Hepatocyte (in vitro differentiated cells): Measurements from ENCODE around the gene C3orf22. TPM values are rescaled to one million over a fixed set of nuclear protein-coding genes. Genes with fewer than 3 reads are reported as not detected.

Source experiments
- DNase-seq: peaks from one replicate; pipeline ENCODE4 v3.0.0-alpha.2; 2016; ENCODE audit warnings: low spot score
- H2AFZ ChIP-seq: fragments of 200-600 bp; sonication (generic); 2 replicates; pipeline ENCODE4 v1.6.0; 2016; ENCODE audit warnings: antibody characterized with exemption, mild to moderate bottlenecking
- H3K27ac ChIP-seq: fragments of 200-600 bp; sonication (generic); 2 replicates; pipeline ENCODE4 v1.5.1; 2016; ENCODE audit warnings: mild to moderate bottlenecking
- H3K27me3 ChIP-seq: fragments of 200-600 bp; sonication (generic); 2 replicates; pipeline ENCODE4 v1.6.1; 2016
- H3K36me3 ChIP-seq: fragments of 200-600 bp; sonication (generic); replicated peaks from 2 replicates; pipeline ENCODE4 v1.5.1; 2016; ENCODE audit warnings: low read depth; ENCODE audit not compliant: insufficient read depth
- H3K4me1 ChIP-seq: fragments of 200-600 bp; sonication (generic); 2 replicates; pipeline ENCODE4 v1.5.1; 2016; ENCODE audit warnings: mild to moderate bottlenecking, moderate library complexity; ENCODE audit not compliant: insufficient read depth
- H3K4me2 ChIP-seq: fragments of 200-600 bp; sonication (generic); 2 replicates; pipeline ENCODE4 v1.6.0; 2016
- H3K4me3 ChIP-seq: fragments of 200-600 bp; sonication (generic); 2 replicates; pipeline ENCODE4 v1.5.1; 2016; ENCODE audit warnings: mild to moderate bottlenecking
- H3K79me2 ChIP-seq: fragments of 200-600 bp; sonication (generic); 2 replicates; pipeline ENCODE4 v1.6.0; 2017; ENCODE audit warnings: mild to moderate bottlenecking
- H3K9me2 ChIP-seq: fragments of 200-600 bp; sonication (generic); replicated peaks from 2 replicates; pipeline ENCODE4 v1.6.0; 2017; ENCODE audit warnings: mild to moderate bottlenecking; ENCODE audit not compliant: insufficient read depth
- H3K9me3 ChIP-seq: fragments of 200-600 bp; sonication (generic); 2 replicates; pipeline ENCODE4 v1.5.1; 2016; ENCODE audit warnings: low read depth, mild to moderate bottlenecking
- H4K20me1 ChIP-seq: fragments of 200-600 bp; sonication (generic); 2 replicates; pipeline ENCODE4 v1.6.0; 2016; ENCODE audit warnings: mild to moderate bottlenecking; ENCODE audit not compliant: insufficient read depth, poor library complexity, severe bottlenecking
- EZH2 ChIP-seq: fragments of 200-600 bp; sonication (generic); IDR thresholded peaks from 2 replicates; pipeline ENCODE4 v1.6.1; 2016; ENCODE audit warnings: antibody characterized with exemption, mild to moderate bottlenecking, borderline replicate concordance
- EZH2phosphoT487 ChIP-seq: fragments of 200-600 bp; sonication (generic); IDR thresholded peaks from one replicate; pipeline ENCODE4 v1.6.1; 2018; ENCODE audit warnings: antibody characterized with exemption, mild to moderate bottlenecking, low read depth, moderate library complexity; ENCODE audit not compliant: unreplicated experiment, severe bottlenecking
- WGBS: methylation state at CpG from one replicate; pipeline ENCODE4 v1.1.6; 2016; ENCODE audit warnings: low lambda C conversion rate; ENCODE audit errors: missing lambda C conversion rate; 5-methylcytosine and 5-hydroxymethylcytosine counted together
- polyA plus RNA-seq: library from polyadenylated mRNA; unstranded; fragments of >200 nt; fragmentation: Nextera tagmentation; extraction: Ambion mirVana; gene quantifications from 2 replicates; pipeline ENCODE4 v1.2.1, GENCODE V29; 2016
- total RNA-seq: library from RNA; depleted of rRNA; stranded (reverse); fragments of >200 nt; gene quantifications from 2 replicates; pipeline ENCODE4 v1.2.3, GENCODE V29; 2014
- TF ChIP-seq, protein P1 (sequence below): fragments of 200-600 bp; sonication (generic); IDR thresholded peaks from 2 replicates; pipeline ENCODE4 v1.5.1; 2016; ENCODE audit warnings: antibody characterized with exemption, mild to moderate bottlenecking; ENCODE audit not compliant: poor library complexity

The C3orf22 gene
- total and polyA plus RNA-seq, 2 experiments from 2014 or later = not detected

GRCh38 chr3:126562737-126563276 is 4.1 kb upstream of the C3orf22 start:
- 55% methylated on average over 2 of the region's 2 CpGs for WGBS
- no peak overlapping the region for H3K4me2 ChIP-seq
- TF ChIP-seq EZH2 (no peak), EZH2phosphoT487 (no peak)
- TF ChIP-seq, protein P1, sequence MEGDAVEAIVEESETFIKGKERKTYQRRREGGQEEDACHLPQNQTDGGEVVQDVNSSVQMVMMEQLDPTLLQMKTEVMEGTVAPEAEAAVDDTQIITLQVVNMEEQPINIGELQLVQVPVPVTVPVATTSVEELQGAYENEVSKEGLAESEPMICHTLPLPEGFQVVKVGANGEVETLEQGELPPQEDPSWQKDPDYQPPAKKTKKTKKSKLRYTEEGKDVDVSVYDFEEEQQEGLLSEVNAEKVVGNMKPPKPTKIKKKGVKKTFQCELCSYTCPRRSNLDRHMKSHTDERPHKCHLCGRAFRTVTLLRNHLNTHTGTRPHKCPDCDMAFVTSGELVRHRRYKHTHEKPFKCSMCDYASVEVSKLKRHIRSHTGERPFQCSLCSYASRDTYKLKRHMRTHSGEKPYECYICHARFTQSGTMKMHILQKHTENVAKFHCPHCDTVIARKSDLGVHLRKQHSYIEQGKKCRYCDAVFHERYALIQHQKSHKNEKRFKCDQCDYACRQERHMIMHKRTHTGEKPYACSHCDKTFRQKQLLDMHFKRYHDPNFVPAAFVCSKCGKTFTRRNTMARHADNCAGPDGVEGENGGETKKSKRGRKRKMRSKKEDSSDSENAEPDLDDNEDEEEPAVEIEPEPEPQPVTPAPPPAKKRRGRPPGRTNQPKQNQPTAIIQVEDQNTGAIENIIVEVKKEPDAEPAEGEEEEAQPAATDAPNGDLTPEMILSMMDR = no peak
- H3K4me1 ChIP-seq = no peaks in the 10 kb centered on the region
- H3K27ac ChIP-seq = no peak overlapping the region
- no peaks in the 10 kb centered on the region for H3K9me2 ChIP-seq
- no peak overlapping the region for H2AFZ ChIP-seq
- no peak for DNase-seq
- H4K20me1 ChIP-seq = no peaks in the 10 kb centered on the region
- H3K27me3 ChIP-seq = no peaks in the 10 kb centered on the region
- no peak overlapping the region for H3K4me3 ChIP-seq
- H3K9me3 ChIP-seq = no peaks in the 10 kb centered on the region
- no peaks in the 10 kb centered on the region for H3K79me2 ChIP-seq
- H3K36me3 ChIP-seq = no peaks in the 10 kb centered on the region

- H3K36me3 ChIP-seq = no peaks in the 10 kb centered on the region
- no peak overlapping the region for H2AFZ ChIP-seq
- TF ChIP-seq EZH2phosphoT487 (no peak), EZH2 (no peak)
- TF ChIP-seq, protein P1 = no peak
- H3K4me2 ChIP-seq = no peak overlapping the region
- no peak overlapping the region for H3K27ac ChIP-seq
- H3K27me3 ChIP-seq = no peaks in the 10 kb centered on the region
- no peaks in the 10 kb centered on the region for H3K4me1 ChIP-seq
- WGBS = 90% methylated on average over 6 of the region's 6 CpGs
- no peak overlapping the region for H3K4me3 ChIP-seq
- no peaks in the 10 kb centered on the region for H4K20me1 ChIP-seq
- DNase-seq = no peak
- no peaks in the 10 kb centered on the region for H3K79me2 ChIP-seq
- no peaks in the 10 kb centered on the region for H3K9me3 ChIP-seq
- H3K9me2 ChIP-seq = no peaks in the 10 kb centered on the region
Measured at GRCh38 chr3:126557761-126558160, 971 bp downstream of the C3orf22 start.

DNA sequence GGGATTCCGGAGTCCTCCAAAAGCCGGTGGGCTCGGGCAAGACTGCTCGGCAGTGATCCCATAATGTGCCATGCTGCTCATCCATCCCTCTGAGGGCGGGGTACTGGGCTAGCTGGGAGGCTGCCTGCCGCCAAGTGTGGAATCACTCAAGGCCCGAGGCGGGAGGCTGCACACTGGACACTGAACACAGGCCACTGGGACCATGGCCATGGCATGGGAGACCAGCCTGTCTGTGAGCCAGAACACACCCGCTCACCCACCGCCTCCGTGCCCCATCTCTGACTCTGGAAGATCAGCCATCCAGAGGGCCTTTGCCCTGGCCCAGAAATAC is 1.4 kb downstream of the C3orf22 start:
- Histone ChIP-seq H3K27ac (no peak overlapping the region), H3K79me2 (no peaks in the 10 kb centered on the region), H3K4me1 (no peaks in the 10 kb centered on the region), H3K4me2 (no peak overlapping the region), H2AFZ (no peak overlapping the region), H3K4me3 (no peak overlapping the region), H4K20me1 (no peaks in the 10 kb centered on the region), H3K9me3 (no peaks in the 10 kb centered on the region), H3K27me3 (no peaks in the 10 kb centered on the region), H3K9me2 (no peaks in the 10 kb centered on the region), H3K36me3 (no peaks in the 10 kb centered on the region)
- no peak for DNase-seq
- 98% methylated on average over 10 of the region's 11 CpGs for WGBS
- TF ChIP-seq, protein P1 = no peak
- TF ChIP-seq EZH2phosphoT487 = no peak
- TF ChIP-seq EZH2 = no peak
